IPS-15b (cell line): ENCODE data around the gene PDK2.

Experiments used
- H3K27me3 ChIP-seq: one replicate; pipeline ENCODE4 v1.6.1; 2013; ENCODE audit warnings: low read length; ENCODE audit not compliant: control insufficient read depth, insufficient read depth
- H3K36me3 ChIP-seq: one replicate; pipeline ENCODE4 v1.6.1; 2013; ENCODE audit warnings: low read length; ENCODE audit not compliant: control insufficient read depth, insufficient read depth
- H3K4me1 ChIP-seq: one replicate; pipeline ENCODE4 v1.6.1; 2013; ENCODE audit warnings: mild to moderate bottlenecking, low read length; ENCODE audit not compliant: control insufficient read depth, insufficient read depth
- H3K4me3 ChIP-seq: one replicate; pipeline ENCODE4 v1.5.1; 2013; ENCODE audit warnings: low read depth, low read length
- H3K9ac ChIP-seq: one replicate; pipeline ENCODE4 v1.6.1; 2013; ENCODE audit warnings: low read depth, mild to moderate bottlenecking, low read length
- H3K9me3 ChIP-seq: one replicate; pipeline ENCODE4 v1.6.1; 2013; ENCODE audit warnings: mild to moderate bottlenecking, low read length; ENCODE audit not compliant: control insufficient read depth, insufficient read depth

PDK2 gene

DNA sequence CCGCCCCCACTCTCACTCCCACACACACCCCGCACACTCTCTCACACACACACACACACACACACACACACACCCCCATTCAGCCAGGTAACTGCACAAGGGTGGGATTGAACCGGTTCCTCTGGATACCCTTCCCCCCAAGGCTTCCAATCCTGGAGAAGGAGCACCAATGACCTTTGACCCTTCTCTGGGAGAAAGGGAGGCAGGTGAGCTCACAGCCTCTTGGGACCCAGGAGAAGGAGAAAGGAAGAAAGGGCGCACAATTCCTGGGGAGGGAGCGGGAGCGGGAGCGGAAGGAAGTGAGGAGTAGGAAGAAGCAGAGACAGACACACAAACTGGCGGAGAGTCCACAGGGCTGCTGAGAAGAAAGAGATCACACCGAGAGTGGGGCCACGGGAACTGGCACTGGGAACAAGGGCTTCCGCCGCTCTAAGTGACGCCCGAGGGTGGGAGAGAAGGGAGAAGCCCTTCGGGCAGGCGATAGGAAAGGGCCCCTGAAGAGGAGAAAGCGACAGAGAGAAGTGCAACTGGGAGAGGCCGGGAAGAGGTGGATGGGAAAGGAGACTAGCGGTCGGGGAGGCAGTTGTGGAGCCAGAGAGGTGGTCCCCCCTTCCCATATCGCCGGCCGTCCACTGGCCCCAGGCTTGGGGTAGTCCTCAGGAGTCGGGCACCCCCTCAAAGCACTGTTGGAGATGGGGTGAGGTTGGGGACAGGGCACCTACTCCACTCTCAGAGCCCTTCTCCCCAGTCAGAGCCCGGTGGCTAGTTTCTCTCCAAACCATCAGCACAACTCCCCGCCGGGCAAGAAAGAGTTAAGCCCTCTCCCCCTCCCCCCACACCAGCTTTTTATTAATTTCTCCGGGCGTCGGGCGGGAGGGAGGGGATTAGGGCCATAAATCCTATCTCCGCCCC, 33.5 kb downstream of the PDK2 start:
- Histone ChIP-seq H3K36me3 (no peaks in the 10 kb centered on the region), H3K9me3 (no peaks in the 10 kb centered on the region), H3K9ac (peak overlapping the region; percentile 56), H3K27me3 (peaks cover 8% of the 10 kb centered on the region), H3K4me3 (peak overlapping the region; percentile 76), H3K4me1 (peaks cover 29% of the 10 kb centered on the region)

DNA sequence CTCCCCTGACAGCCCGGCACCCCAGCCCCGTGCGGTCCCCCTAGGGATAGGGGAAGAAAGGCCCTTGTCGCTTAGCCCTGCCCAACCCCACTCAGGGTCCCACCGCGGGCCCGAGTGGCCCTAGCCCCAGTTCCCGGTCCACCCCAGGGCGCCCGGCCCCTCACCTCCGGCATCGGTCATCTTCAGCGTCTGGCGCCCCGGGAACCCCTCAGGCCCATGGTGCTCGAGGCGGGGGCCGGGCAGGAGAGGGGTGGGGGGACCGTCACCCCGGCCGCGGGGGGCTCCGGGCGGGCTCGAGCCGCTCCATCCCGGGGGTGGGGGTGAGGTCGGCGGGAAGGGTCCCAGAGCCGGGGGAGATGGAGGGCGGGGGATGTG, 34.2 kb downstream of the PDK2 start:
- Histone ChIP-seq H3K27me3 (peaks cover 8% of the 10 kb centered on the region), H3K4me3 (peak overlapping the region; percentile 76), H3K4me1 (peaks cover 29% of the 10 kb centered on the region), H3K9ac (no peak overlapping the region), H3K9me3 (no peaks in the 10 kb centered on the region), H3K36me3 (no peaks in the 10 kb centered on the region)

DNA sequence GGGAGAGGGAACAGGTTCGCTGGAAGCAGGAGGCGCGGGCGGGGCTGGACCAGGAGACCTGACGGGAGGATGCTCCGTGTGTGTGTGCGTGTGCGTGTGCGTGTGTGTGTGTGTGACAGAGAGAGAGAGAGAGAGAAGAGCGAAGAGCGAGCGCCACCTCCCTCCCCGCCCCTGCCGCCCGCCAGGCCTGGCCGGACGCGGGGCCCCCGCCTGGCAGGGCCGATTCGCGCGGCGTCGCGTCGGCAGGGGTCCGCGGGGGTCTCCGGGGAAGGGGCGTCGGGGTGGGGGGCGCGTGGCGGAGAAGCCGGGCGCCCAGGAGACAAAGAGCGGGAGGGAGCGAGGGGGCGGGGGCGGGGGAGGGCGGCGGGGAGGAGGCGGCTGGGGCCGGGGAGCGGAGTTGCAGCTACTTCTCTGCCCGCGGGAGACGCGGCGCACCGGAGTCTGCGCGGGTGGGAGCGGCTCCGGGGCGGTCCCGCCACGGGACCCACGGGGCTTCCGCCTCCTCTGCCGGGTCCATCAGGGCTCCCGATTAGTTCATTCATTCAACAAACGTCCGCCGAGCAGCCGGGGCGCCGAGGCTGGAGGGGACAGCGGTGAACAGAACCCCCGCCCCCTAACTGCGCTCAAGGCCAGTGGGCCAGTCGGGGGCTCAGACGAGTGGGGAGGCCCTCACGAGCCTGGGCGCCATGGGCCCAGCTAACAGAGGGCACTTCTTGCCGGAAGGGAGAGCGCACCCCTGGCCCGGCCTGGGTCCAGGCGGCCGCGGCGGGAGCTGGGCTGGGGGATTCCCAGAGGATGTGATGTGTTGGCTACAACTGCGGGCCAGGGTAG, 34.8 kb downstream of the PDK2 start, which contains the start of gene SAMD14:
SAMD14 (minus strand) TSS at position 433 of the 831 bp plus-strand sequence. CDS start 5,201 bp downstream, outside the sequence.
- Histone ChIP-seq H3K4me3 (peak within 1 kb of the TSS; percentile 76), H3K9ac (peak within 1 kb of the TSS; percentile 56), H3K4me1 (peaks cover 29% of the 10 kb centered on the region), H3K27me3 (peaks cover 8% of the 10 kb centered on the region), H3K9me3 (no peaks in the 10 kb centered on the region), H3K36me3 (no peaks in the 10 kb centered on the region)

DNA sequence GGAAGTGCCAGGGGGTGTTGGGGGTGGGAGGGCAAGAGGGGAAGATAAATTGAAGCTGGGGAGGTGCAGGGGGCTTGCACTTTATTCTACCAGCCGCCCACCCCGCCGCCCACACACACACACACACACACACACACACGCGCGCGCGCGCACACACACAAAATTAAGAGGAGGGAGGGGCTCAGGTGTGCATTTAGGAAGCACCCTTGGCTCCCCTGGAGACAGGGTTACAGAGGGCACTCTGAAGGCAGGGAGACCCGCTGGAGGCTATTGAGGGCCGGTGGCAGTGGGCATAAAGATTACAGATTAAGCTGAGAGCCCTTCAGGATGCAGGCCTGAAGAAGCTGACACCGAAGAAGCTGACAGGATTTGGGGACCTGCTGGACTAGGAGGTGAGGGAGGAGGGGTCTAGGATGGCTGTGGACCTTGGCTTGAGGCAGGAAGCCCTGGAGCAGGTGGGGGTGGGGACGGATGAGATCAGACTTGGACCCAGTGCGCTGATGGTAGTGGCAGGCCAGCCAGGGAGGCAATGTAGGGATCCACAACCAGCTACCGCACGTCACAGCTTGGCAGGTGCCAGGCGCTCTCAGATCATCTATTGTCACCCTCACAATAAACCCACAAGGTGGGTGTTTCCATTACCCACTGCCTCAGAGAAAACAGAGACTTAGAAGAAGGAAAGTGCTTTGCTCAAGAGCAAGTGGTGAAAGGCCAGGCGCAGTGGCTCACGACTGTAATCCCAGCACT, 35.6 kb downstream of the PDK2 start:
- H3K36me3 ChIP-seq = peaks cover 3% of the 10 kb centered on the region
- peaks cover 8% of the 10 kb centered on the region for H3K27me3 ChIP-seq
- no peaks in the 10 kb centered on the region for H3K9me3 ChIP-seq
- H3K9ac ChIP-seq = peak overlapping the region; percentile 3
- peak overlapping the region; percentile 58 for H3K4me3 ChIP-seq
- peaks cover 29% of the 10 kb centered on the region for H3K4me1 ChIP-seq

DNA sequence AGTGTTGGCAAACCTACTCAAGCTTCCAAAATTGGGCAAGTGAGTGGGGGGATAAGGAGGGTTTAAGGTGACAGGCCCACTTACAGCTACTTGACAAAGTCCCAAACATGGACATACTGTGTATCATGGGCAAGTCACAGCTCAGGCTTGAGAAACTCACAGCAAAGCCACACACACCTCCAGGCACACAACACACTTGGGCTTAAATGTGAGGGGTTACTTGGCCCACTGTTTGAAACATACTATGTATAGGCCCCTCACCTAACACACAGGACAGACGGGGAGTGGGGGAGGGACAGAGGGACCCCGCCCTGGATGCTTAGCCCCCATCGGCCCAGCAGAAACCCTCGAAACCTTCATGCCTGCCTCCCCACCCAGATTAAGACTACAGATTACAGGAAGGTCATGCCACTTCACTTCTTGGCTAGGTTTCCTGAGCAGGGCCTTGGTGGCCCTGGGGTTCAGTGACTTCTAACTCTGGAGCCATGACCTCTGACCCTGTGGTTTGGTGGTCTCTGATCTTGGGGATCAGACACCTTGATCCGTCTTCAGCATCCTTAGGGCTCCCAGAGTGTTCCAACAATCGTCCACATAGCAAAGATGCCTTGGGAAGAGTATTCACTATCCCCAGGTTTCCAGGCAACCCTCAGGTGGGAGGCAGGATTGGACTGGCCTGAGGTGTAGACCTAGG, 37.1 kb downstream of the PDK2 start:
- Histone ChIP-seq H3K36me3 (peaks cover 3% of the 10 kb centered on the region), H3K9ac (no peak overlapping the region), H3K27me3 (peaks cover 8% of the 10 kb centered on the region), H3K4me1 (peaks cover 29% of the 10 kb centered on the region), H3K9me3 (no peaks in the 10 kb centered on the region), H3K4me3 (no peak overlapping the region)

DNA sequence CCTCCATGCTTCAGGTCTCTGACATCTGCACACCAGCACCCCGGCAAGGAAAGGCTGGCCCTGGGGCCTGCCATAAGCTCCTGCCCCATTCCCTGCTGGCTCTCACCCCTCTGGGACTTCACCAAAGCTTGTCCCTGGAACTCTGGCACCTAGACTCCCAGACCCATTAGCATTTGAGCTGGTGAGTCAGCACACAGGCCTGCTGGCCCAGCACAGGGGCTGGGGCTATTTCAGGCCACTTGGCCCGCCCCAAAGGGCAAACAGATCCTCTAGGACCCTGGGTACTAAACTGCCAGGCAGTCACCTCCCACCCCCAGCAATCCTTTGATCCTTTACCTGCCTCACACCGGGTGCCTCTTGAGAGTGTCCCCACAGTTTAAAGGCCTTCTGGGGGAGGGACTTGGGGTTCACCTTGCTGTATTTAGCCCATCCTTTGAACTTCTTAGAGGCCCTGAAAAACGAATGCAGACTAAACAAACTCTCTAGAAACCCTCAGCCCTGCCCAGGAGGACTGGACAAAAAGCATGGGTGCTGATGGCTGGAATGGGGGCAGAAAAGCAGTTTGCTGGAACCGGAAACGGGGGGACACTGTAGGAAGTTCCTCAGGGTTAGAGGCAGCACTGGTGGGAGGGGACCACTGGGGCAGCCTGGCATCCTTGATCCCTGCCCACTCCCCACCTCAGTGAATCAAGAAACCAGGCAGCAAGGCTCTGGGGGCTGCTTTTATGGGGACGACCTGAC, 38.0 kb downstream of the PDK2 start:
- Histone ChIP-seq H3K9me3 (no peaks in the 10 kb centered on the region), H3K4me3 (no peak overlapping the region), H3K4me1 (peaks cover 22% of the 10 kb centered on the region), H3K9ac (no peak overlapping the region), H3K27me3 (peaks cover 8% of the 10 kb centered on the region), H3K36me3 (peaks cover 11% of the 10 kb centered on the region)

DNA sequence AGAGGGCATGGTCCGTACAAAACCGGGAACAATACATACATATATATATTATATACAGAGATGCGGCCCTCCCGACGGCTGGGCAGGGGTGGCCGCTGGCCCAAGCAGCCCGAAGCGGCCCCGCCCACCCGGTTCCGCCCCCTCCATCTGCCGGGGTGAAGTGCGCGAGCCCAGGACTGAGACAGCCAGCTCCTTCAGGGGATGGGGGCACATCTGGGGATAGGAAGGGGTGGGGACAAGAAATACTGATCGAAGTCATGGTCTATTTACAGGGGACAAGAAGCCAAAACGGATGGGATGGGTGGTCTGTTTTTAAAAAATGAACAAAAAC, 38.6 kb downstream of the PDK2 start:
- Histone ChIP-seq H3K27me3 (peaks cover 8% of the 10 kb centered on the region), H3K36me3 (peaks cover 17% of the 10 kb centered on the region), H3K4me3 (no peak overlapping the region), H3K9ac (no peak overlapping the region), H3K4me1 (peaks cover 22% of the 10 kb centered on the region), H3K9me3 (no peaks in the 10 kb centered on the region)

DNA sequence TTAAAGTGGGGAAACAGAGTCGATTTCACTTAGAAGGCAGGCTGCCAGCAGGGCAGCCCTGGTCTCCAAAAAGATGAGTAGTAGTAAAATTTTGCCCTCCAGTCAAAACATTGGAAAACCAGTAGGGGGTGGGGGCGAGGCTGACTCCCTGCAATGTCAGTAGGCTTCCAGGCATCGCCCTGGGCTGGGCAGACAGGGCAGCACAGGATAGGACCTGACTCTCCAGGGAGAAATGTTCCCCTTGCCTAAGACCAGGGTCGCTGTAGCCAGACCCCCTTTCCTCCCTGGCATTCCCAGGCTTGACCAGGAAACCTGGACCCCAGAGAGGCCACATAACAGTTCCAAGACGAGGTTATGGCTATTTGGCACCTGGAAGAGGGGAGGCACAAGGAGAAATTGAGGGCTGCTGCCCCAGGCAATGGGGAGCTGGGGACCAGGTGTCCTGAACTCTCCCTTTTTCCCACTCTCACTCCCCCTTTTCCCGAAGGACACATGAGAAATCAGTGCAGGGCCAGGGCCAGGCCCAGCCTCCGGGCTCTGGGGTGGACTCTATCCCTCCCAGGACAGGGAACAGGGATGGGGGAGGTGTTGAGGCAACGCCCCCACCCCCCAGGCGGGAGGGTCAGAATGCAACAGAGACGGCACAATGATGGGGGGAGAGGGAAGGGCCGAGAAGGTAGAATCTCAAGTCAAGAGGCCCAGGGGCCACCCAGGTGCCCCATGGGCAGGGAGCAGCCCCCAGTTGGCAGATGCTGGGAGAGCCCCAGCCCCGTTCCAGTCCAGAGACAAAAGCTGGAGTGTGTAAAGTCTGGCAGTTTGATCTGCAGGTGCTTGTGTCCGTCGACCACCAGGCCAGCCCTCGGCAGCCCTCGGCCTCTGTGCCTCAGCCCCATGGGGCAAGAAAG, 39.3 kb downstream of the PDK2 start:
- peaks cover 8% of the 10 kb centered on the region for H3K27me3 ChIP-seq
- peaks cover 22% of the 10 kb centered on the region for H3K4me1 ChIP-seq
- H3K9ac ChIP-seq = no peak overlapping the region
- peaks cover 24% of the 10 kb centered on the region for H3K36me3 ChIP-seq
- H3K9me3 ChIP-seq = no peaks in the 10 kb centered on the region
- H3K4me3 ChIP-seq = no peak overlapping the region

DNA sequence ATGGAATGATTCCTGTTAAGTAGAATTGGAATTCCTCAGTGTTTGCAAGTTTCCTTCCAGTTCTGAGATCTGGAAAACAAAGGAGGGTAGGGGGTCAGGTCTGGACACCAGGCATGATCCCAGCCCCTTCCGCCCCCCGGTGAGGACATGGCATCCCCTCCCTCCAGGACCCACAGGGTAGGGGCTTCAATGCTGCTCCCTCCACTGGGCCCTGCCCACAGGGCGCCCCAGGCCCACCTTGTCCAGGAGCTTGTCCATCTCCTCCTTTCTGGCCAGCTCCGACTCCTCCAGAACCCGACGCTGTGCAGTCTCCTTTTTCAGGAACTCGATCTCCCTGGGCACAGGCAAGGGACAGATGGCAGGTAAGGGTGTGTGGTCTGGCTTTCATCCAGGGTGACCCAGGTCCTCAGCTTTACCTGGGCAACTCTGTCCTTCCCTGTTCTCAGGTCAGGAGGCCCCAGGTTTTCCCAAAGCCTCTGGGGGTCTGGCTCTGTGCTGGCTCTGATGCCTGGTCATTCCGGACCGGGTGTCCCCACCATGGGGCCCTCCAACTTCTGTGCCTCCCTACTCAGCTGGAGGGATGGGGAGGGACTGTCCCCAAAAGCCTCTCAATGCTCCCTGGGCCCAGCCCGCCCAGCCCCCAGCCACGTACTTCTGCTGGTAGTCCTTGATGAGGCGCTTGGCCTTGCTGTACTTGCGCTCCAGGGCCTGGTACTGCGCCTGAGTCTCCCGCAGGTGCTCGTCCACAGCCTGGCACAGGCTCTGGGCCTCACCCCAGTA, 40.4 kb downstream of the PDK2 start:
- peaks cover 8% of the 10 kb centered on the region for H3K27me3 ChIP-seq
- H3K9ac ChIP-seq = no peak overlapping the region
- no peak overlapping the region for H3K4me3 ChIP-seq
- peaks cover 22% of the 10 kb centered on the region for H3K4me1 ChIP-seq
- no peaks in the 10 kb centered on the region for H3K9me3 ChIP-seq
- peaks cover 27% of the 10 kb centered on the region for H3K36me3 ChIP-seq
